Central memory CD4-positive, alpha-beta T cell (primary cell): ENCODE data around the gene UBE2J1.
A peak's percentile ranks its signal among the peaks of the same experiment; 100 is the strongest.
"Not testable (repeated sequence)": the region's sequence is repeated elsewhere in the genome, so short reads cannot be mapped to it uniquely, and the experiment has no call there.

Experiments used
- DNase-seq: peaks from one replicate; pipeline ENCODE4 v3.0.0; 2022

The UBE2J1 gene

DNA sequence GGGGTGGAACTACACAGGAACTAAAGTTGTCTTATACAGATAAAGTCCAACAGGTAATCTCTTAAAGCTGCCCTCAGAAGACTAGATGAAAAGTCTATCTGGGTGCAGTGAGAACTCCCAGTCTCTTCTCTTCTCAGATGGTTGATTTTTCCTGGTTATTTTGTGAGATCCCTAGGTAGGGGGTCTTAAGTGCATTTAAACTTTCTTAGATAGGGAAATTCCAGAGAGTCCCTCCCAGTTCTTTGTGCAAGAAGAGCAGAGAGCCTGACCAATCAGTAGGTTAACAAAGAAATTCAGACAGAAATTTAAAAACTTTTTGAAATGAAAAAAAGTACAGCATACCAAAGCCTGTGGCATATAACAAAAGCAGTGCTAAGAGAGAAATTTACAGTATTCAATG is 35.5 kb downstream of the UBE2J1 start:
- DNase-seq: no peak

DNA sequence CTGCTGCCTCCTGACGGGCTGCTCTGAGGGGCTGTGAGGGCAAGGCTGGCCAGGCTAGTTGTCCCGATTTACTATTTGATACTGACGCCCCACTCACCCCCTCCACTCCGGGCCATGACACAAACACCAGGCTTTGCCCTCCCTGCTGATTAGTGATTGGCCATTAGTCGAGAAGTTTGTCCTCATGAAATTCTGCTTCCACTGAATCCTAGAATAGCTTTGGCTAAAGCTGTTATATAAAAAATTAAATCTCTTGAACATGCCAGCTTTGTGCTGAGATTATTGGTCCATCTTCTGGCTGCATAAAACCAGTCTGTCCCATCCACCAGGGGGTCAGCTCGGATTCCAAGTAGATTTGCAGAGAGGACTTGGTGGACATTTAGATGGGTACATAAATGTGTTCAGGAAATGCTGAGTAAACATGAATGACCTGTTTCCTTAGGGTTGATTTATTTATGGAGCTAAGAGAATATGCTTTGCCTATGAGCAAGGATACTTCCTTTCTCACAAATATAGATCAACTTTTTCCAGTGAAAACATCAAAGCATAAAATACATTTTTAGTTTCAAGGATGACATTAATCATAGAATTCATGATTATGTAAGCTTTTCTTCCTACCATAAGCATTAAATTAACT is 37.2 kb downstream of the UBE2J1 start, which contains the start of gene GABRR2:
GABRR2 (minus strand) TSS at position 51 of the 637 bp plus-strand sequence. CDS start 134 bp downstream, outside the sequence.
- DNase-seq: no peak

DNA sequence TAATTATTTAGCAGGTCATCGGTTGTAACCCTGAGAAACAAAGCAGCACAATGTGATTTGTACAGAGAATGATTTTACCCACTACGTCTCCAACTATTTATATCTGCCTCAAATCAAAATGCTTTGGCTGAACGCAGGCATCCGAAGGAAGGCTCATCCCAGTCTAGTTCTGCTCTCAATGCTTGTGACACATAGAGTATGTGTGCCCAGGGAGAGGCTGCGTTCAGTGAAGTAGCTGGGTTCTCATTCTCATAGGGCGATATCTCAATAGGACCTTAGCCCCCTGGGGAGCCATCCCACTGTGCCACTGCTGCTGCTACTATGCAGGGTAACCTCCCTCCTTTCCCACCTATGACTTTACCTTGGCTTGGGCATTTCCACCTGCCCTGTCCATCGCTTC is 37.8 kb downstream of the UBE2J1 start:
- DNase-seq: no peak

DNA sequence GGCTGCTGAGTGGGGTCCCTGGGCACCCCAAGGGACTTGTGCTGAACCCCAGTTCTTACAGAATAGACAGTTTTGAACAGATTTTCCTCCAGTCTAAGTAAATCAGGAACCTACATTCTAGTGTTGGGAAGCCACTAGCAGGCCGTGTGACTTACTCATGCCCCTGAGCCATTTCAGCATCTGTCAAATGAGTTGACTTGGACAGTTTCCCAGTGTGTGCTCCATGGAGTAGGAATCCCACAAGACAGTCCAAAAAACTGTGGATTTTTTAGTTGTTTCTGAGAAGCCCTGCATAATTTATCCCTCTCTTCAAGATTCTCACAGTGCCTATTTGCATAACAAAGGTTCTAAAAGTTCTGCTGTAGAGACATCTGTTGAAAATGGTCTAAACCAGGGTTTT is 39.5 kb downstream of the UBE2J1 start:
- no peak for DNase-seq

DNA sequence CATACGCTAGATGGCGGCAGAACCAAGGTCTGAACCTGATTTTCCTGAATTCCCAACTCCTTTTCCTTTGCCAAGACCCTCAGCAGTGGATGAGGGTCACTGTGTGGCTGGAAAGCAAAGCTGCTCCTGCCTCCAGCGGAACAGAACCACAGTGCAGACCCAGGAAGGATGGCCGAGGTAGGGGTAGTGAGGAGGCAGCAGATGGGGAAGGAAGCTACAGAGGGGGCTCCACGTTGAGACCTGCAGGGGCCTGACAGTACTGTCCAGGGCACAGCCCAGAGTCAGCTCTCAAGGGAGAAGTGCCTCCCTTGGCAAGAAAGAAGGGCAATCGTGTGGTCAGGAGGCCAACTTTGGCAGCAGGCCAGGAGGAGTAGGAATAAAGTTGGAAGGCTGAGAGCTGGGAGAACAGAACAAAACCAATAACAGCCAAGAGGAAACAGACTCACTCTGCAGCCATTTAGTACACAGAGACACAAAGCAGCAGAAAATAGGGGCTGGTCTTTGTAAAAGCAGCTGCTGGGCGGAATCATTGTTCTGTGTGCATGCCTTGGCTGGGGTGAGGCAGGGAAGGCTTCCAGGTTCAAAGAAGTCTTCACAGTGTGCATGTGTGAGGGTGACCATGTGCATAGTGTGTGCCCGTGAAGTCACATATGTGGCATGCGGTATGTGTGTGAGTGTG is 40.5 kb downstream of the UBE2J1 start:
- DNase-seq: no peak

DNA sequence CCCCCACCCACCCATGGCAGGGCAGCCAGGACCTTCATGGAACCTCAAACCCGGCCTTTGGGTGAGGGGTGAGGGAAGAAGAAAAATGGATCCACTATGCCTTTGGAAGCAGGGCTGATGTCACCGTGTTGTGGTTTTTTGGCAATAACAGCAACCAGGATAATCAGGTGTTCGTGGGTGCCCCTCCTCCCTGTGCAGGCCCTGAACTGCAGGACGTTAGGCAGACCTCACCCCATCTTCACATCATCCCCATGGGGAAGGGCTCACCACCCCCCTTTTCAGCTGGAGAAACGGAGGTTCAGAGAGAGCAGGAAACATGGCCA is 41.0 kb downstream of the UBE2J1 start:
- DNase-seq: no peak

DNA sequence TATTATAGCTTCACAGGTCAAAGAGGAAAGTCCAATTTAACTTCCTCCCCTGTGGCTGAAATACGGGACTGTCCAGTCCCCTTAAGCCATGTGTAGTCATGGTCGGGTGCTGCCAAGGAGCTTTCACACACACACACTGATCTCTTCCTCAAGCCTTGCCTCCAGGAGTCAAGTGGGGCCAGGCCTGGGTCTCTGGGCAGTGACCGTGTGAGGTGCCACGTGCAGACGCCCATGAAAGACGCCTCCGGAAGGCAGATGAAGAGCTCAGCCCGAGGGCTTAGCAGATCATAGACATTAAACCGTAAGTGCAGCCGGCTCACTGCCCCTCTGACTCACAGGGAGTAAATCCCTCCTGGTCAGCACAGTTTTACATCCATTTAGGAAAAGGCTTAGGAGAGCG is 41.6 kb downstream of the UBE2J1 start:
- DNase-seq: no peak

DNA sequence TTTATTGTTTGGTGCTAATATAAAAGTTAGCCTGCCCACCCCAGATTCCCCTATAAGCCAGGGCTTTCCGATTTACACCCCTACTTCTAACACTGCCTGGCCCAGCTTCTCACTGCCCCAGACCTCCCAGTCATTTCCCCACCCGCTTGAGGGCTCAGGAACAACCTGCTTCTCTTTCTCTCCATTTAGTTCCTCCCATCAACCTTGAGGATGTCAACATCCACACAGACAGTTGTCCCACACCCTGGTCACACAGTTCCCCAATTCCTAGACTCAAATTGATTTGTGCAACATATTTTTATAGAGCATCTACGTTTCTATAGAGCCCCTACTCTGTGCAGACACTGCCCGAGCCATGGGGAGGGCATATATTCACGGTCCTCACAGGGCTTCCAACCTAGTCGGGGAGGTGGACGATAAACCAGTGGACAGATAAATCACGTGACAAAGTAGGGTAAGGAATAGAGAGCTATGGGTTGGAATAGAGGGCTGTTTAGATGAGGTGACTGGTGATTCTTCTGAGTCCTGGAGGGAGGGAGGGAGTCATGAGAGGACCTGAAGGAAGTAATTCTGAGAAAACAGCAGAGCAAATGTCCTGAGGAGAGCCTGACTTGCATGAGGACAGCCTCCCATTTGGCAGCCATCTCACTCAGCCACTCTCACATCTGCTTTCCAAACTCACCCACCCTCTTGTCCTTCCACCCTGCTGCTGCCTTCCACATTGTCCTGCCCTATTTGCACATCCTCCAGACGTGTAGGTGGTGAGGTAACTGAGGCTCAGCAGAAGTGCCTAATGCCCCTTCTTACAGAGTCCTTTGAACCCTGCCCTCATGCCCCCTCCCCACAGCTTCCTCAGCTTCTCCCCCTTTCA is 43.8 kb downstream of the UBE2J1 start:
- no peak for DNase-seq

DNA sequence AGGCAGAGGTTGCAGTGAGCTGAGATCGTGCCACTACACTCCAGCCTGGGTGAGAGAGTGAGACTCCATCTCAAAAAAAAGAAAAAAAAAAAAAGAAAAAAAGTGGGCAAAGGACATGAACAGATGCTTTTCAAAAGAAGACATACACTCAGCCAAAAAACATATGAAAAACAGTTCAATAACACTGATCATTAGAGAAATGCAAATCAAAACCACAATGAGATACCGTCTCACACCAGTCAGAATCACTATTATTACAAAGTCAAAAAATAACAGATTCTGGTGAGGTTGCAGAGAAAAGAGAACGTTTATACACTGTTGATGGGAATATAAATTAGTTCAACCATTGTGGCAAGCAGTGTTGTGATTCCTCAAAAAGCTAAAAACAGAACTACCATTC is 48.0 kb downstream of the UBE2J1 start:
- DNase-seq: not testable (repeated sequence)

DNA sequence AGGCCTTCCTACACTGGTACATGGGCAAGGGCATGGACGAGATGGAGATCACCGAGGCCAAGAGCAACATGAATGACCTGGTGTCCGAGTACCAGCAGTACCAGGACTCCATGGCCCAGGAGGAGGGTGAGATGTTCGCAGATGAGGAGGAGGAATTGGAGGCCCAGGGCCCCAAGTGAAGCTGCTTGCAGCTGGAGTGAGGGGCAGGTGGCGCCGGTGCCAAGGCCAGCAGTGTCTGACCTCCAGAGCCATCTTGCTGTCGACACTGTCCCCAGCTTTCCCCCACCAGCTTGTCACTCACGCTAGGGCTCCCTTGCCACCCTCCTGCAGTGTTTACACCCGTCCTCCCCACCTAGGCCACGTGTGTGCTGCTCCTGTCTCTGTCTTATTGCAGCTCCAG is 49.6 kb downstream of the UBE2J1 start:
- DNase-seq: no peak

DNA sequence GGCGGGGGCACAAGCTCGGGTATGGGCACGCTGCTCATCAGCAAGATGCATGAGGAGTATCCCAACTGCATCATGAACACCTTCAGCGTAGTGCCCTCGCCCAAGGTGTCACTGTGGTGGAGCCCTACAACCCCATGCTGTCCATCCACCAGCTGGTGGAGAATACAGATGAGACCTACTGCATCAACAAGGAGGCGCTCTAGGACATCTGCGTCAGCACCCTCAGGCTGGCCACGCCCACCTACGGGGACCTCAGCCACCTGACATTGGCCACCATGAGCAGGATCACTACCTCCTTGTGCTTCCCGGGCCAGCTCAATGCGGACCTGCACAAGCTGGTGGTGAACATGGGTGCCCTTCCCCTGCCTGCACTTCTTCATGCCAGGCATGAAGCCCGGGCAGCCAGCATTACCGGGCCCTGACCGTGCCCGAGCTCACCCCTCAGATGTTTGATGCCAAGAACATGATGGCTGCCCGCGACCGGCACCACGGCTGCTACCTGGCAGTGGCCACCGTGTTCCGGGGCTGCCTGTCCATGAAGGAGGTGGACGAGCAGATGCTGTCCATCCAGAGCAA is 50.2 kb downstream of the UBE2J1 start:
- DNase-seq: no peak

DNA sequence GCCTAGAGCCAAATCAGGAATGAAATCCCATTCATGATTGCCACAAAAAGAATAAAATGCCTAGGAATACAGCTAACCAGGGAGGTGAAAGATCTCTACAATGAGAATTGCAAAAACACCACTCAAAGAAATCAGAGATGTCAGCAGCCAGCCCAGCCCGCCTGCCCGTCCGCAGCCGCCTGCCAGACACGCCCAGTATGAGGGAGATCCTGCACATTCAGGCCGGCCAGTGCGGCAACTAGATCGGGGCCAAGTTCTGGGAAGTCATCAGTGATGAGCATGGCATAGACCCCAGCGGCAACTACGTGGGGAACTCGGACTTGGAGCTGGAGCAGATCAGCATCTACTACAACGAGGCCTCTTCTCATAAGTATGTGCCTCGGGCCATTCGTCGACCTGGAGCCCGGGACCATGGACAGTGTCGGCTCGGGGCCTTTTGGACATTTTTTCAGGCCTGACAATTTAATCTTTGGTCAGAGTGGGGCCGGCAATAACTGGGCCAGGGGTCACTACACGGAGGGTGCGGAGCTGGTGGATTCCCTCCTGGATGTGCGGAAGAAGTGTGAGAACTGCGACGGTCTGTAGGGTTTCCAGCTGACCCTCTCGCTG is 50.8 kb downstream of the UBE2J1 start:
- no peak for DNase-seq

DNA sequence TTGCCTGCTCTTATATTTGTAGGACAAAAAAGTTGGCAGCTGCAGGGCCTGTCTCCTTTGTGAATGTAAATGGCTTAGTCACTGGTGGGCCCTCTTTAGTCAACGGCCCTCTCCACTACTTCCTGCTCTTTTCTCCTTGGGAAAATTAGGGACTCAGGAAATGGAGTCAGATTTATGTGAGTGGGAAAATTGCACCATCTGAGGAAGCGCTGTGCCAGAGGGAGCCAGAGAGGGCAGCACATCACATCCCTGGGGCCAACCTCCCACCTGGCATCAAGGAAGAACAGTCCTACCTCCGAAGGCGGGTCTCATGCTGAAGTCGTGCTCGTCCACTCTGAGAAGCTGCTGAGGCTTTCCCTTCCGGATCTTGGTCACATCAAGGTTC is 53.1 kb downstream of the UBE2J1 start:
- no peak for DNase-seq

DNA sequence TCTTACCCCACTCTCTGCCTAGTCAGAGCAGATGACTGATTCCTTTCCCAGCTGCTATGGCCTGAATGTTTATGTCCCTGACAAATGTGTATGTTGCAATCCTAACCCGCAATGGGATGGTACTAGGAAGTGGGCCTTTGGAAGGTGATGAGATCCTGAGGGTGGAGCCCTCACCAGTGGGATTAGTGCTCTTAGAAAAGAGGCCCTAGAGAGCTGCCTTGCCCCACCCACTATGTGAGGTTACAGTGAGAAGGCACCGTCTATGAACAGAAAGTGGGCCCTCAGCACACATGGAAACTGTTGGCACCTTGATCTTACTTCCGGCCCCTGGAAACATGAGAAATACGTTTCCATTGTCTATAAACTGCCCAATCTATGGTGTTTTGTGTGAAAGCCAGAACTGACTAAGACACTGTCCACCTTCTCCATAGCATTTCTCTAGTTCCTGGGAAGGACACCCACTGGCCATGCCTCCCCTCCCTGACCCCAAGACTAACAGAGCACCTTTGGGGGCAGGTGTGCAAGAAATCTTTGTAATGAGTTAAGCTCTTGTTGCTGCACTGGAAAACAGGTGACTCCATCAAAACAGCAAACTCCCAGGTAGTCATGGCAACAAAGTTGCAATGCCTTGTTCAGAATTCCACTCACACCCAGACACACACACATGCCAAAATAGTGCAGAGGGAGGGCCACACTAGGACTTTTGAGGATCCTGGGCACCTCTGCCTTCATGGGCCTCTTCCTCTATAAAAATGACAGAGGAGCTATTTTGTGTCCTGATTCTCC is 53.6 kb downstream of the UBE2J1 start:
- peak; percentile 74 for DNase-seq

DNA sequence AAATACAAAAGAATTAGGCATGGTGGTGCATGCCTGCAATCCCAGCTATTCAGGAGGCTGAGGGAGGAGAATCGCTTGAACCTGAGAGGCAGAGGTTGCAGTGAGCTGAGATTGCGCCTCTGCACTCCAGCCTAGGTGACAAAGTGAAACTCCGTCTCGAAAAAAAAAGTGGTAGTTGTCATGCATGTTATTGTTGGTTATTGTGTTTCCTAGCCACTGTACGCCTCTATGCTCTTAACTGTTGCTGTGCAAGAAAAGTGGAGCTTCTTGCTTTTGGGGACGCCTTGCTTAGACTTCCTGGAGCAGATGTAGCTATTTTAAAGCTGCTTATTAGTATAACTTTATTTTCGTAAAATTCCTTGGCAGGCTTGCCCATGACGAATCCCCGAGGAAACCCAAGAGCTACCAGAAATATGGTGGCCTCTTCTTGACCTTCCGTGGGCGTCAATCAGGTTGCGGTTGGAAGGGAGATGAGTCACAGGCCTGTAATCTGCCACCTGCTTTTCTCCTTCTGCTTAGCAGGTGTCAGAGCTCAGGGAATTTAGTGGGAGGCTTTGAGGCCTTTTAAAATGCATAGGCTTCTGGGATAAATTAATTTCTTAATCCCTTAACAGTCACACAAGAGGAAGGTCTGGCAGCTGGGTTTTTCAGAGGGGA is 54.7 kb downstream of the UBE2J1 start:
- DNase-seq: peak; percentile 76

DNA sequence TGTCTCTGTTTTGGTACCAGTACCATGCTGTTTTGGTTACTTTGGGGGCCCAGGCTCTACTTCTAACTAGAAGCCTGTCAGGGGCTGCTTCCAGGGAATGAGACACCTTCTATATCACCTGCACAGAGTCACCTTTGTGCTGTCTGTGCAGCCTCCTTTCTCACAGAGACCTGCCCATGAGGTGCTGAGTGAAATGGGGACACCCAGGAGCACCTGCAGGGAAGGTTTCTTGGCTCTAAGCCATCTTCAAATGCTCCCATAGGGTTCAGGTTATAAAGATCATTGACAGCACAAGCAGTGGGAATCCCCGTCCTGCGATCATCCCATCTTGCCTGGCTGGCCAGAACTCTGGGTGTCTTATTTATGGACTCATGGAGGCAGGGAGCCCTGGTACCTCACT is 56.5 kb downstream of the UBE2J1 start:
- no peak for DNase-seq

DNA sequence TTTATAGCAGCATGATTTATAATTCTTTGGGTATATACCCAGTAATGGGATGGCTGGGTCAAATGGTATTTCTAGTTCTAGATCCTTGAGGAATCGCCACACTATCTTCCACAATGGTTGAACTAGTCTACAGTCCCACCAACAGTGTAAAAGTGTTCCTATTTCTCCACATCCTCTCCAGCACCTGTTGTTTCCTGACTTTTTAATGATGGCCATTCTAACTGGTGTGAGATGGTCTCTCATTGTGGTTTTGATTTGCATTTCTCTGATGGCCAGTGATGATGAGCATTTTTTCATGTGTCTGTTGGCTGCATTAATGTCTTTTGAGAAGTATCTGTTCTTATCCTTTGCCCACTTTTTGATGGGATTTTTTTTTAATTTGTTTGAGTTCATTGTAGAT is 57.4 kb downstream of the UBE2J1 start:
- not testable (repeated sequence) for DNase-seq

DNA sequence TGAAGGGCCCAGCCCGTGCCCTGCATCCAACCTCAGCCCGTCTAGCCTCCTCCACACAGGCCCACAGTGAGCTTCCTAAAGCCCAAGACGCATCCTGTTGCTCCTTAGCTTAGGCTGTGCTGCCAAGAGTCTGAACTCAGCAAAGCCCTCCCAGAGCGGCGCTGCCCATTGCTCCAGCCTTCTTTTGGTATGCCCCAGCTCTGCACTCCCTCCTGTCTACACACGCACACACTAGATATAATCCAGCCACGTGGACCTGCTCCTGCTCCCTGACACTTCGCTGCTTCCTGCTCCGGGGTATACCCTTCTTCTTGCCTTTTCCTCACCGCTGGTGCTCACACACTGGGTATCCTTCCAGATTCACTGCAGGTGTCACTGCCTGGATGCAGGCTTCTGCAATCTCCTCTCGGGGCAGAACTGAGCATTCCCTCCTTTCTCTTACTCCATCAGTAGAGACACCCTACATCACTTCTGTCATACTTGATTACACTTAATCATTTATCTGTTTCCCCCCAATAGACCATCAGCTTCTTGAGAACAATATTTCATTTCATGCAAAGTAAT is 61.2 kb downstream of the UBE2J1 start:
- DNase-seq: no peak

DNA sequence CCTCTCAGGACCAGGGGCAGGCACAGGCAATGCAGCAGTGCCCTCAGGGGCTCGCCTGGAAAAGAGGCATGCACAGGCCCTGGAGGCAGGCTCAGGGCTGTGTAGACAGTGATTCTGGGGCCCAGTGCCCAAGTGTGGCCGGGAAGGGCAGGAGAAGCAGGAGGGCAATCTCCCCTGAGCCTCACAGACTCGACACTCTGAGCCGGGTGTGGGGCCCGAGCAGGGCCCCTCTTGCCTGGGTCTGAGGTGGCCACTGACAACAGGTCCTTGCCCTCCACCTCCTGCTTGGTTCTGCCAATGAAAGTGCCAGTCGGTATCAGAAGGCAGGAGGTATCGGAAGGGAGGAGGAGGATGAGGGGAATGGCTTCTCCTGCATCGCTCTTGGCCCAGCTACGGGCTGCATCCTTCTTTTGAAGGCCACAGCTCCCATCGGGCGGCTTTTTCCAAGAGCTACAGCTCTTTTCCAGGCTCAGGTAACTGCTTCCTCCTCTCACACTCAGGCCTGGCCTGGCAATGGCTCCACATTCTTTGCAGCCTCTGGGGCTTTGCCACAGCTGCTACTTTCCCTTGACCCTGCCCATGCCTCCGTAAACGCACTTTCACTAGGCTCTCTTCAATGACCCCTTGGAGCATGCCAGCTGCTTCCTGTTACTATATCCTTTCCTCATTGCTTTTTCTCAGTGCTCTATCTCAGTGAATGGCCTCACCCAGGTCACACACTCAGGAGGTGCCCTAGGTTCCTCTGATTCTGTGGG is 61.9 kb downstream of the UBE2J1 start:
- no peak for DNase-seq

DNA sequence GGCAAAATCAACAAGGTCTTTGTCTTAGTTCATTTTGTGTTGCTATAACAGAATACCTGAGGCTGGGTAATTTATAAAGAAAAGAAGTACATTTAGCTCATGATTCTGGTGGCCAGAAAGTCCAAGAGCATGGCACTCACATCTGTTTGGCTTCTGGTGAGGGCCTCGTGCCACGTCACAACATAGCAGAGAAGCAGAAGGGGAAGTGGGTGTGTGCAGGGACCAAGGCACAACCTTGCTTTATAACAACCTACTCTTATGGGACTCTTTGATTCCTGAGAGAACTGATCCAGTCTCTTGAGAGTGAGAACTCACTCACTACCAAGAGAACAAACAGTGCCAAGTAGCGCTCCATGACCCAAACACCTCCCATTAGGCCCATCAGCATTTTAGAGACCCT is 62.8 kb downstream of the UBE2J1 start:
- no peak for DNase-seq
